GM12878 (cell line): Measurements from ENCODE around the gene IRS2. TPM values are rescaled to one million over a fixed set of nuclear protein-coding genes. Genes with fewer than 3 reads are reported as not detected.

Experiments used
- ATAC-seq: fragments of 200-7000 bp; cut with Tn5 transposase; 3 replicates; pipeline ENCODE4 v1.9.1; 2020; ENCODE audit warnings: mild to moderate bottlenecking, moderate library complexity
- BruUV-seq: library from RNA; stranded (reverse); fragments of 400-500 nt; replicated peaks from 2 replicates; lab custom pipeline; 2021; lab: Mats Ljungman, UMichigan
- CTCF ChIA-PET: fragments of 300-600 bp; sonication (Branson Sonifier 250); formaldehyde crosslinking; extraction: SDS; loops from one replicate; lab custom pipeline; 2021; ENCODE audit warnings: inconsistent platforms; lab: Yijun Ruan, JAX
- POLR2A ChIA-PET: fragments of 350-600 bp; formaldehyde crosslinking; extraction: SDS; loops from one replicate; lab custom pipeline; 2021; ENCODE audit warnings: inconsistent platforms; lab: Charles Lee
- RAD21 ChIA-PET: fragments of 300-600 bp; sonication (Branson Sonifier 250); formaldehyde crosslinking; loops from one replicate; lab custom pipeline; 2023; ENCODE audit warnings: antibody characterized with exemption; ENCODE audit not compliant: unreplicated experiment; lab: Charles Lee
- SMC1A ChIA-PET: fragments of 300-600 bp; sonication (Branson Sonifier 250); formaldehyde crosslinking; loops from one replicate; lab custom pipeline; 2023; ENCODE audit not compliant: unreplicated experiment, uncharacterized antibody; lab: Charles Lee
- DNase-seq: peaks from one replicate; pipeline ENCODE4 v3.0.0-alpha.2; 2011; ENCODE audit warnings: low read depth, low spot score
- FAIRE-seq: peaks from 3 replicates; lab custom pipeline; 2011; peaks lifted over from hg19 to GRCh38; lab: Jason Lieb, UNC
- H2AFZ ChIP-seq: 2 replicates; pipeline ENCODE4 v1.6.0; 2011; ENCODE audit warnings: low read depth, low read length, control low read depth; ENCODE audit not compliant: control insufficient read depth
- H3K27ac ChIP-seq: 2 replicates; pipeline ENCODE4 v1.5.1; 2011; ENCODE audit warnings: control low read depth; ENCODE audit not compliant: control insufficient read depth, insufficient read depth
- H3K27me3 ChIP-seq, 2 experiments: replicated peaks in 1 of 2; 2 replicates each; pipeline versions ENCODE4 v1.6.0 to v1.6.1; 2011; ENCODE audit warnings: low read length in 1 of 2; ENCODE audit not compliant: control insufficient read depth in 2 of 2, insufficient read depth in 2 of 2
- H3K36me3 ChIP-seq, 2 experiments: 2 replicates each; pipeline ENCODE4 v1.5.1; 2011; ENCODE audit warnings: low read length in 1 of 2; ENCODE audit not compliant: control insufficient read depth in 2 of 2, insufficient read depth in 2 of 2
- H3K4me1 ChIP-seq: 2 replicates; pipeline ENCODE4 v1.6.1; 2011; ENCODE audit warnings: mild to moderate bottlenecking, low read length, moderate library complexity, mixed read lengths; ENCODE audit not compliant: control insufficient read depth, insufficient read depth
- H3K4me2 ChIP-seq: 2 replicates; pipeline ENCODE4 v1.6.0; 2011; ENCODE audit warnings: control low read depth; ENCODE audit not compliant: control insufficient read depth, insufficient read depth
- H3K4me3 ChIP-seq: fragments of 200-600 bp; sonication (generic); 2 replicates; pipeline ENCODE4 v1.5.1; 2016
- H3K79me2 ChIP-seq: 2 replicates; pipeline ENCODE4 v1.6.0; 2011; ENCODE audit warnings: low read length; ENCODE audit not compliant: control insufficient read depth, insufficient read depth
- H3K9ac ChIP-seq: 2 replicates; pipeline ENCODE4 v1.8.0; 2011; ENCODE audit warnings: low read length, control low read depth, mixed read lengths; ENCODE audit not compliant: control insufficient read depth, insufficient read depth
- H3K9me3 ChIP-seq: replicated peaks from 3 replicates; pipeline ENCODE4 v1.5.1; 2011; ENCODE audit warnings: mild to moderate bottlenecking, low read length; ENCODE audit not compliant: control insufficient read depth, insufficient read depth
- H4K20me1 ChIP-seq: 2 replicates; pipeline ENCODE4 v1.6.0; 2011; ENCODE audit not compliant: control insufficient read depth, insufficient read depth
- BACH1 ChIP-seq: fragments of 450-650 bp; IDR thresholded peaks from 2 replicates; pipeline ENCODE4 v1.6.1; 2017; ENCODE audit warnings: mild to moderate bottlenecking, borderline replicate concordance
- BCL11A ChIP-seq: IDR thresholded peaks from 2 replicates; pipeline ENCODE4 v1.6.1; 2011; ENCODE audit warnings: low read depth, low read length
- BCL3 ChIP-seq: IDR thresholded peaks from 2 replicates; pipeline ENCODE4 v1.6.1; 2011; ENCODE audit warnings: borderline replicate concordance, low read depth, mild to moderate bottlenecking, moderate library complexity, low read length; ENCODE audit not compliant: insufficient read depth, poor library complexity, severe bottlenecking
- HDAC2 ChIP-seq: fragments of 200-600 bp; sonication (generic); IDR thresholded peaks from 2 replicates; pipeline ENCODE4 v1.6.1; 2017
- MEF2A ChIP-seq: IDR thresholded peaks from 2 replicates; pipeline ENCODE4 v1.6.1; 2011; ENCODE audit warnings: low read depth, mild to moderate bottlenecking, low read length, moderate library complexity; ENCODE audit not compliant: insufficient read depth
- NR2C2 ChIP-seq: IDR thresholded peaks from 2 replicates; pipeline ENCODE4 v1.6.1; 2011; ENCODE audit warnings: borderline replicate concordance, low read depth; ENCODE audit not compliant: control insufficient read depth, insufficient read length
- PAX8 ChIP-seq: fragments of 450-650 bp; IDR thresholded peaks from 2 replicates; pipeline ENCODE4 v1.6.1; 2017; ENCODE audit warnings: mild to moderate bottlenecking, moderate library complexity
- SRF ChIP-seq, 2 experiments: IDR thresholded peaks; 2 replicates each; pipeline ENCODE4 v1.6.1; 2011; ENCODE audit warnings: low read depth in 2 of 2, low read length in 2 of 2, mild to moderate bottlenecking in 1 of 2, moderate library complexity in 1 of 2
- STAT3 ChIP-seq: IDR thresholded peaks from 2 replicates; pipeline ENCODE4 v1.6.1; 2011; ENCODE audit warnings: low read depth, low read length, improper control_type of control experiment
- ZNF217 ChIP-seq: fragments of 450-650 bp; IDR thresholded peaks from 2 replicates; pipeline ENCODE4 v1.6.1; 2017; ENCODE audit warnings: antibody characterized with exemption, mild to moderate bottlenecking
- WGBS: methylation state at CpG from one replicate; pipeline ENCODE4 v1.1.6; 2016; ENCODE audit warnings: low lambda C conversion rate; ENCODE audit not compliant: insufficient replicate concordance, insufficient coverage; ENCODE audit errors: missing lambda C conversion rate; 5-methylcytosine and 5-hydroxymethylcytosine counted together
- in situ Hi-C: fragments of 300-500 bp; cut with MboI; formaldehyde crosslinking; loops from 9 replicates; pipeline ENCODE4 v1.14.3; 2018; ENCODE audit warnings: mixed read lengths
- intact Hi-C: fragments of 100-400 bp; cut with micrococcal nuclease; formaldehyde crosslinking; loops from one replicate; pipeline ENCODE4 v1.14.2; 2022; ENCODE audit not compliant: unreplicated experiment
- polyA plus RNA-seq, 11 experiments: library from polyadenylated mRNA; depleted of rRNA in 4 of 11; unstranded in 6 of 11; stranded (reverse) in 5 of 11; fragments of >200 nt; fragmentation: Nextera tagmentation in 4 of 11; fragmentation: Illumina TruSeq in 1 of 11; extraction: Ambion mirVana in 4 of 11; extraction: Trizol in 1 of 11; gene quantifications; 1 replicate in 1 of 11; 2 replicates in 10 of 11; pipeline versions ENCODE4 v1.2.1 to v1.2.3, GENCODE V29; 2011 to 2016; ENCODE audit warnings: inconsistent platforms in 2 of 11, missing spikeins in 2 of 11, low read depth in 1 of 11
- total RNA-seq, 4 experiments: library from RNA; depleted of rRNA in 3 of 4; stranded (reverse); fragments of >200 nt in 3 of 4; fragmentation: Illumina TruSeq in 1 of 4; extraction: Trizol in 1 of 4; gene quantifications; 2 replicates each; pipeline versions ENCODE4 v1.2.1 to v1.2.3, GENCODE V29; 2013 to 2021
- TF ChIP-seq, protein P1 (sequence below): fragments of 450-650 bp; IDR thresholded peaks from 2 replicates; pipeline ENCODE4 v1.6.1; 2017; ENCODE audit warnings: mild to moderate bottlenecking
- TF ChIP-seq, protein P2 (sequence below): IDR thresholded peaks from 2 replicates; pipeline ENCODE4 v1.6.1; 2012; ENCODE audit warnings: low read depth, low read length, improper control_type of control experiment

The IRS2 gene
- total and polyA plus RNA-seq, 10 of the 15 experiments (the other 5 are each of a cell fraction or from before 2014, with no cell fraction given), result 0.01 to 0.31 (median 0.07) TPM; not detected in 6

DNA sequence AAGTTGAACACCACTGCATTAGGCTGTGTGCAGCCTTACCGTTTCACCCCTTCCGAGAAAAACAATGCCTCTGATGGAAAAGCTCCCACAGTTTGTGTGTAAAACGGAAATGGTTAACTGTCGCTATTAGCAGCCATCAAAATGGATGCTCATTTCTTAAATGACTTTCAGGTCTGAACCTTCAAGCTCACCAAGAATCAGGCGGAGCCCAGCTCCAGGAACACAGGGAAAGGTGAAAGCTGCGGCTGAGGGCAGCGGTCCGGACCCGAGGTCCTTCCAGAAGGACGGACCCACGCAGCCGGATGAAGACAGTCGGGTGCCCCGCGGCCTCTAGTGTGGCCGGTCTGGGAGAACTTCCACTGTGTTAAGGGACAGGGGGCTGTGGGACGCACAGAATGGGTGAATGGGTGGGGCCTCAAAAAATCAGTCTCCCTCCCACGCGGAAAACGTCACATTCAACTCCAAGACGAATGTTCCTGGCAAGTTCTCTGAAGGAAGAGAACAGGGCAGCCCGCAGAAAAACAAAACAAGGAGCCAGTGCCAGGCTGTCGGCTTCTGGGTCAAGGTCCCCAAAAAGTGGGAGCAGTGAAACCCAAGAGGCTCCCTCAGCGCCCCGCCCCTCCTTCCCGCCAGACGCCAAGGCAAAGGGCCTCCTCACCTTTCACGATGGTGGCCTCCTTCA lies 4.9 kb downstream of the IRS2 start:
- FAIRE-seq (no peak), ATAC-seq (no peak), DNase-seq (no peak)
- Histone ChIP-seq H2AFZ (no peak overlapping the region), H3K4me2 (no peak overlapping the region), H3K9me3 (no peaks in the 10 kb centered on the region; the same call in 2 of the 3 replicates), H3K9ac (no peak overlapping the region), H3K79me2 (no peaks in the 10 kb centered on the region), H3K4me3 (no peak overlapping the region), H3K4me1 (no peaks in the 10 kb centered on the region), H3K36me3 (no peaks in the 10 kb centered on the region), H3K27me3 (no peaks in the 10 kb centered on the region), H4K20me1 (no peaks in the 10 kb centered on the region), H3K27ac (no peak overlapping the region)
- no TSS peak for BruUV-seq
- in situ Hi-C loops (no loop called here), intact Hi-C loops (no loop called here)
- 84% methylated on average over 23 of the region's 28 CpGs for WGBS
- TF ChIP-seq, protein P1, sequence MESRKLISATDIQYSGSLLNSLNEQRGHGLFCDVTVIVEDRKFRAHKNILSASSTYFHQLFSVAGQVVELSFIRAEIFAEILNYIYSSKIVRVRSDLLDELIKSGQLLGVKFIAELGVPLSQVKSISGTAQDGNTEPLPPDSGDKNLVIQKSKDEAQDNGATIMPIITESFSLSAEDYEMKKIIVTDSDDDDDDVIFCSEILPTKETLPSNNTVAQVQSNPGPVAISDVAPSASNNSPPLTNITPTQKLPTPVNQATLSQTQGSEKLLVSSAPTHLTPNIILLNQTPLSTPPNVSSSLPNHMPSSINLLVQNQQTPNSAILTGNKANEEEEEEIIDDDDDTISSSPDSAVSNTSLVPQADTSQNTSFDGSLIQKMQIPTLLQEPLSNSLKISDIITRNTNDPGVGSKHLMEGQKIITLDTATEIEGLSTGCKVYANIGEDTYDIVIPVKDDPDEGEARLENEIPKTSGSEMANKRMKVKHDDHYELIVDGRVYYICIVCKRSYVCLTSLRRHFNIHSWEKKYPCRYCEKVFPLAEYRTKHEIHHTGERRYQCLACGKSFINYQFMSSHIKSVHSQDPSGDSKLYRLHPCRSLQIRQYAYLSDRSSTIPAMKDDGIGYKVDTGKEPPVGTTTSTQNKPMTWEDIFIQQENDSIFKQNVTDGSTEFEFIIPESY, result no peak
- TF ChIP-seq STAT3, result no peak
- no peak for TF ChIP-seq MEF2A
- no peak for TF ChIP-seq SRF (IDR thresholded peaks at IDR 0.05; ENCODE audit: low read depth in 2 of 2, low read length in 2 of 2)
- TF ChIP-seq, protein P2, sequence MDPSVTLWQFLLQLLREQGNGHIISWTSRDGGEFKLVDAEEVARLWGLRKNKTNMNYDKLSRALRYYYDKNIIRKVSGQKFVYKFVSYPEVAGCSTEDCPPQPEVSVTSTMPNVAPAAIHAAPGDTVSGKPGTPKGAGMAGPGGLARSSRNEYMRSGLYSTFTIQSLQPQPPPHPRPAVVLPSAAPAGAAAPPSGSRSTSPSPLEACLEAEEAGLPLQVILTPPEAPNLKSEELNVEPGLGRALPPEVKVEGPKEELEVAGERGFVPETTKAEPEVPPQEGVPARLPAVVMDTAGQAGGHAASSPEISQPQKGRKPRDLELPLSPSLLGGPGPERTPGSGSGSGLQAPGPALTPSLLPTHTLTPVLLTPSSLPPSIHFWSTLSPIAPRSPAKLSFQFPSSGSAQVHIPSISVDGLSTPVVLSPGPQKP, result no peak
- TF ChIP-seq BACH1, result no peak
- TF ChIP-seq ZNF217, result no peak
- TF ChIP-seq PAX8, result no peak
- TF ChIP-seq HDAC2, result no peak
- no peak for TF ChIP-seq BCL11A
- TF ChIP-seq NR2C2, result no peak
- no peak for TF ChIP-seq BCL3
- ChIA-PET POLR2A (no interaction called here), RAD21 (no interaction called here), CTCF (interaction anchor here (0.7 kb wide), 1 partner anchor 131 kb away, joined by 4 read pairs; no protein-coding TSS in a partner anchor), SMC1A (no interaction called here)
